ENCODE data around the gene TRIP11.

TRIP11 gene

DNA sequence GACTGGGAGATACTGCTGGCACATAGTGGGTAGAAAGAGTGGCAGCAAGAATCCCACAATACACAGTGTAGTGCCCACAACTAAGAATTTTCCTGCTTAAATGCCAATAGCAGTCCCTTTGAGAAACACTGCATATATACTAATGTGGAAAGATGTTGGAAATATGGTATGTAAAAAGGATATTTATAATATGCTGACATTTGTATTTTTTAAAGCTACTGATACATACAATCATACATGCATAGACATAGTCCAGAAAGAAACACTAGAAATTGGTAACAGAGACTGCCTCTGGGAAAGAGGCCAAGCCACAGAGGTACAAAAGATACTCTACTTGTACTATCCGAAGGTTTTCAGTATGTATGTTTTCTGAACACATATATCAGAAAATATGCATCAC lies 30.3 kb downstream of the TRIP11 start:
- no peak for DNase-seq

DNA sequence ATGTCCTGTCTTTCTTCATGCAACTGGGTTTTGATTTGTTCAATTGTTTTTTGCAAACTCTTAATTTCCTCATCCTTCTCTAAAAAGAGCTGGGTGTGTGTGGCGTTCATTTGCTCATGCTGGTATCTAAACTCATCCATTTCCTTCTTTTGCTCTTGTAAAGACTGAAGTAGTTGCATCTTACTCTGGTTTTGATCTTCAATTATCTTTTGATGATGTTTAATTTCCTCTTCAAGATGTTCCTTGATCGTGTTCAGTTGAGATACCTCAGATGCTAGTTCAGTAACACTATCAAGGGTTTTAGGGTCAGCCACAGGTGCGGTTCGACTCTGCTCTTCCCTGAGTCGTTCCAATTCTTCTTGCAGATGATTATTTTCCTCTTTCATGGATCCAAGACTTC lies 34.8 kb downstream of the TRIP11 start:
- DNase-seq = no peak

DNA sequence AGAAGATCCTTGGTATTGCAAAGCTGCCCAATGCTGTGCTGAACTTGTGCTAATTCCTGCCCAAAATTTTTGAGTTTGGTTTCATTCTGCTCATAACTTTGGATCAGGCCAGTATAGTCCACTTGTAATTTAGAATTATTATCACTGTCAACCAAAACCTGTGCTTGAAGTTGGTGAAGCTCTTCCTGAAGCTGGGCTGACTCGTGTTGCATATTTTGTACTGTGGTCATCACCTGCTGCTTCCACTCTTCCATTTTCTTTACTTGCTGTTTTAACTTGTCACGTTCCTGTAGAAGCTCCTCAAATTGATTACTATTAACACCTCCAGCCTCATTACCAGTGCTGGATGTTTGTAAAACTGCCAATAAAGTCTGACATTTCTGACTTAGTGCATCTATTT lies 35.8 kb downstream of the TRIP11 start:
- no peak for DNase-seq

DNA sequence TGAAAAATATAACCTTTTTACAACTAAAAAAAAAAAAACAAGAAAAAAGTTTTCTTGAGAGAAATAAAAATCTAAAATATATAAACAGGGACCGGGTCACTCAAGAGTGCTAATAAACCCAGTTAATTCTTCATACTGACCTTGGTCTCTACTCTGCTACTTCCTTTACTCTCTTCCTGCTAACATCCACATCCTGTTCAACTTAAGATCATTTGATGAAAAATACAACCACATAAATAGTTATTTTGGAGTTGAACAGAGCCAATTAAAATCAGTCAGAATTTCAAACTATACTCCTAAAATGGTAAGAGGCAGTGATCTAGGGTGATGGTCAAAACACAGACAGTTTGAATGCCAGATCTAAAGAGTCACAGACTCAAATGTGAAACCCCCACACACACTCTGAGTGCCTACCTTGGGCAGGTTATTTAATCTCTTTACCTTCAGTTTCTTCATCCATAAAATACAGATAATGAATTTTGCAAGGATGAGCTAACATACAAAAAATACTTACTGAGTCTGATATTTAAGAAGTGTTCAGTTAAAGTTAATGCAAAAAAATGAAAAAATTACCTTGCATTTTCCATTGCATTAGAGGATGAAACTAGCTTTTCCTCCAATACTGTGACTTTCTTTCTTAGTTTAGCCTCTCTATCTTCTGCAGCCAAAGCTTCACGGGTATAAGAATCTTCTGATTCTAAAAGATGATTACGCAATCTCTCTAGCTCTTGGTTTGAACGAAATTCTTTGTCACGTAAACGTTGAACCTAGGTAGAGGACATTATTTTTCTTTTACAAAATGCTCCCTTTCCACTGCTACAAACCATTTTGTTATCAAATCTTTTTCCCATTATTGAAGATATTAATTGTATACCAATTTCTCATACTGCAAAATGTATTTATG lies 40.9 kb downstream of the TRIP11 start:
- no peak for DNase-seq

DNA sequence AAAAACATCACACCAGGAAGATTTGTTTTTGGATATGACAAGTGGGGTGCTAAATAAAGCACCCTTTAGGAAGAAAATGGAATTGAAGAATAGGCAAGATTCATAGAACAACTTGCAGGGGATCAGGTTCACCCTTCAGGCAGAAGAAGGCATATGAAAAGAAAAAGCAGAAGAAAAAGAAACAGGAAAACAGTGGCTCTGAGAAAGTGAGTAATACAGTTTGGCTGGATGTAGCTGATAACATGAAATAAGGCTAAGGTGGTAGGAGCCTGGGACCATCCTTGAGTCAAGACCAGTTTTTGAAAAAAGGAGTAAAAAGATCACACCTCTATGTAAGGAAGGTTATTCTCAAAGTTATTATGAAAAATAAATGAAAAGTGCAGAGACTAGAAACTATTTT lies 42.4 kb downstream of the TRIP11 start:
- DNase-seq = no peak

DNA sequence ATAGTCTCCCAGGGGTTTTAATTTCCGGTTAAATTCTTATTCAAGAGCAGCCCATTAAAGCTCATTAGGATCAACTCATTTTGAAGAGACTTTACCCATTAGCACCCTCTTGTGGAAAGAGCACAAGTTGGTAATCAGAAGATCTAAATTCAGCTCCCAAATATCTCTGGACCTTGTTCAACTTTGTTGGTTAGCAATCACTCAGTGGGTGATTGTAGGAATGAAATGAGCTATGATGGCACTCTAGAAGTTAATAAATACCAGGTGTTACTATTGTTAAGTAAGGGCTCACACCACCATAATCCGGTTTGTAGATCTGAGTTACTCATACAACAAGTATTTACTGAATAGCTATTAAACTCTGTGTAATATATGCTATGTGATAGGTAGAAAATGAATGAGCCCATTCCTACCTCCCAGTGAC lies 42.9 kb downstream of the TRIP11 start:
- peak; percentile 71 for DNase-seq

DNA sequence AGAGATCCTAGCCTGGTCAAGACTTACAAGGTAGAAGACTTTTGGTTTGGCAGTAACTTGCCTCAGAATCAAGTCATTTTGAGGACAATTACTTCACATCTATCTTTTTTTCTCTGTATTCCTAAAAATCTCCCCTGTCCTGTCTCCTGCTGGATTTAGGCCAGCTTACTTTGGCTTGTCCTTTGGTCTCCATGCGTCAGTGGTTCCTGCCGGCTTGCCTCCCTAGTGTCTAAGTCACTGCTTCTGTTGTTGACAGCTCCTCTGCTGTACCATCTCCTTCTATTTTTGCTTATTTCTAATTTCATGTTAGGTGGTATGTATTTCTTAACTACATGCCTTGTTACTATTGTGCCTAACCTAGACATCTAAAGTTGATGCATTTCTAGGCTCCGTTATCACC lies 52.7 kb downstream of the TRIP11 start:
- DNase-seq = no peak

DNA sequence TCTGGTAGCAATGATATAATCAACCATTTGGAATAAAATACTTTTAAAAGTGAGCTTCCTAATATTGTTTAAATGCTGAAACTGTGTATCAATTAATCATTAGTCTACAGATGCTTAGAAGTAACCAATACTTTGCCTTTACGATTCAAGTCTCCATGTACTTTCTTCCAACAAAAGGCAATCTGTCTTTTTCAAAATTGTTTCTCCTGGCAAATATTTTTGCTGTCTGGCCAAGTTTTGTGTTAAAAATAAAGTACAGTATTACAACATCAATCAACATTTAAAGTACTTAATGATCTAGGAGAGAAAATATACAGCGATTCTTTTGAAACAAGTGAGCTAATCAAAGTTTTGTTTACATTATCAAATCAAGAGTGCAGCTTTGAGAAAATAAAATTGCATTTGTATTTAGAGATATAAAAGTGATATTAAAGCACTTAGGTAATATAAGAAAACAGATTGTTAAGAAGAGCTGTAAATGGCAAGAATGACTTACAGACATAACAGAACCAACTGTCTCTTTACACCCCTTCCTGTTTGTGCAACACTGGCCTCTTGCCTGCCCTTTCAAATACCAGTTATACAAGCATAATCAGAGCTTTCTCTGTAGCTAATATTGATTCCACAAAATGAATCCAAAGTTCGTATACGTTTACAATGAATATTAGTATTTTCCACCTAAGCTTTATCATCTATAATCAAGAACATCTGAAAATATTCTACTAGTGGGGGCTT lies 54.2 kb downstream of the TRIP11 start:
- no peak for DNase-seq

- no peak for DNase-seq
These were observed 54.9 kb downstream of the TRIP11 start for GRCh38 chr14:91985008-91985407.

- no peak for DNase-seq
These were observed 56.3 kb downstream of the TRIP11 start for GRCh38 chr14:91983588-91983987.

GRCh38 chr14:91980157-91980556 lies 59.7 kb downstream of the TRIP11 start:
- no peak for DNase-seq

- DNase-seq = no peak
These were observed 62.0 kb downstream of the TRIP11 start for GRCh38 chr14:91977884-91978283.

GRCh38 chr14:91975763-91976162 lies 64.1 kb downstream of the TRIP11 start:
- no peak for DNase-seq

- DNase-seq = no peak
These were observed 68.6 kb downstream of the TRIP11 start for GRCh38 chr14:91971188-91971778.

DNA sequence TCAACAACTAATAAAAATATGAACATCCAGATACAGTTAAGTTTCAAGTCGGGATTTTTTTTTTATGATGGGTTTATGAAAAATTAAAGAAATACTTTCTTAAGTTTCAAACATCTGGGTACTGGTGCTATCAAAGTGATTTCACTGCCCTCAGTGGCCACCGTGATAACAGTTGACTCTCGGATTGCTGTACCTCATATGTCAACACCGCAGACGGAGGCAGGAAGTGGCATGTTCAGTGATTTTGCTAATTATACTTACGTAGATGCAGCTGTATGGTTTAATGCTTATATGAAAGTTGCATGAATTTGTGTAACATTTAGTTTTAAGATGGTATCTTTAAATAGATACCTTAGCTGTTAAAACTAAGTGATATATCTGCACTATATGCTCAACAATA lies 71.6 kb downstream of the TRIP11 start:
- no peak for DNase-seq

DNA sequence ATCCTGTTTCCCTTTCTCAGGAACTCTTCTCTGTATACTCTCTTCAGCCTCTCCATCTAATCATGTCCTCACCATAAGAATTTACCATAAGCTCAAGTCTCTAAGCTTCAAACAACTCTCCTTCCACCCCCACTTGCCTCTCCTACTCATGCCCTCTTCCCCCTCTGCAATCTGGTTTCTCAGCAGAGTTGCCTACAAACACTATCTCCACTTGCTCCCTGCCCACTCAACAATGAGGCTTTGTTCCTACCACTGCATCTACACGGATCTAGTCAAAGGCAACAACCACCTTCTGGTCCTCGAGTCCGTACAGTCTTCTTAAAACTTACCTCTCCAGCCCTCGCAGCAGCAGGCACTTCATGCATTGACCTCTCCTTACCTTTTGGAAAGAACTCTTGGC lies 75.1 kb downstream of the TRIP11 start:
- DNase-seq = no peak

- DNase-seq = no peak
These were observed 75.8 kb downstream of the TRIP11 start for GRCh38 chr14:91964011-91964410.

GRCh38 chr14:91963465-91963864 lies 76.4 kb downstream of the TRIP11 start:
- no peak for DNase-seq

GRCh38 chr14:91961297-91962220 lies 78.3 kb downstream of the TRIP11 start:
- DNase-seq = no peak

DNA sequence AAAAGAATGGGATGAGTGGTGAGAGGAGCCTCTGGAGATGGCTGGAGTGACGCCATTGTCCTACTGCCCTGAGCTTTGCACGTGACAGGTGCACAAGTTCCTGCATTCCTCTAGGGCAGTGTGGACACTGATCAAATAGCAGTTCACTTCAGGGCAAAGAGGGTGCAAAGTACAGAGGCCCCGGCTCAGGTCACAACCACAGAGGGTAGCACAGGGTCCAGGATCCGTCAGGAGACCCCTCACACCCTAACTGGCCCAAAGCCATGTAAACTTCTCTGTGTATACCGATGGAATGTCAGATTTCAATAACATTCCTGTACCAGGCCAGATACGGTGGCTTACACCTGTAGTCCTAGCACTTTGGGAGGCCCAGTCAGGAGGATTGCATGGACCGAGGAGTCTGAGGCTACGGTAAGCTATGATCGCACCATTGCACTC lies 82.0 kb downstream of the TRIP11 start:
- DNase-seq = no peak

DNA sequence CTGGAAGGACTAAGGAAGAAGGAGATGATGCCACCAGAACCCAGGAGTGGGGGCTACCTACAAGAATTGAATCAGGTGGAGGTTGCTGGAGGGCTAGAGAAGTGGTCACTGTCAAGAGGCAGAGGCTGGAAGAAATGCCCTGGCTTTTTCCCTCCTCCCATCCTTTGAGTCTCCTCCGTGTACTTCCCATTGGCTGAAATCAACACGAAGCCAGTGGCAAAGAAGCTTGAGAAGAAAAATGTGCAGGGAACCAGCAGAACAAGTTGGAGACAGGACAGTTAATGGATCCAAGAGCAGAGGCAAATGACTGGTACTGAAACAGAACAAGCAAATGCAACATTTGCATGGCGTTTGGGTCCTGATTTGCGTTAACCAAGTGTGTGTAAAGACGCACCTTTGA lies 83.2 kb downstream of the TRIP11 start:
- DNase-seq = no peak

DNA sequence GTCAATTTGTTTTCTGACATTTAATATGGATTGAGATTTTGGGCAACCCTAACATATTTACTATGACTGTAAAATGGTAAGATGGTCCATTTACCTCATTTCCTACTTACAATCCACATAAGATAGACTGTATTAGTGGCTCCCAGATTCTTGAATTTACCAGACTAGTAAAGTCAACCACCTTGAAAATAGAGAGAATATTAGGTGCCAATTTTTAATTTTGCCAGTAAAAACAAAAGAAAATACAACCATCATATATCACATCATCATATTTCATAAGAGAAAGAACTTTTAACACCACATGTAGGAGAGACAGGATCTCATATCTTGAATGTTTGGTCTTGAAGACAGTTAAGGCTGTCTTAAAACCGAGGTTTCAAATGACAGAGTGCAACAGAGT lies 84.7 kb downstream of the TRIP11 start:
- DNase-seq = no peak

Data from NCI-H69 (cell line).